GM12891 (cell line): Measurements from ENCODE around the gene ALDH1A1.

ENCODE experiments used
- POLR2A ChIP-seq: IDR thresholded peaks from 2 replicates; pipeline ENCODE4 v1.6.1; 2011; ENCODE audit warnings: low read depth, low read length, control low read depth
- POLR2AphosphoS5 ChIP-seq: IDR thresholded peaks from 2 replicates; pipeline ENCODE4 v1.6.1; 2011; ENCODE audit warnings: low read depth, low read length, control low read depth
- POU2F2 ChIP-seq: IDR thresholded peaks from 2 replicates; pipeline ENCODE4 v1.6.1; 2011; ENCODE audit warnings: low read depth, mild to moderate bottlenecking, control low read depth, low read length, moderate library complexity
- SPI1 ChIP-seq: IDR thresholded peaks from 2 replicates; pipeline ENCODE4 v1.6.1; 2011; ENCODE audit warnings: low read depth, low read length, control low read depth
- TAF1 ChIP-seq: IDR thresholded peaks from 2 replicates; pipeline ENCODE4 v1.6.1; 2011; ENCODE audit warnings: low read depth, low read length, control low read depth

DNA sequence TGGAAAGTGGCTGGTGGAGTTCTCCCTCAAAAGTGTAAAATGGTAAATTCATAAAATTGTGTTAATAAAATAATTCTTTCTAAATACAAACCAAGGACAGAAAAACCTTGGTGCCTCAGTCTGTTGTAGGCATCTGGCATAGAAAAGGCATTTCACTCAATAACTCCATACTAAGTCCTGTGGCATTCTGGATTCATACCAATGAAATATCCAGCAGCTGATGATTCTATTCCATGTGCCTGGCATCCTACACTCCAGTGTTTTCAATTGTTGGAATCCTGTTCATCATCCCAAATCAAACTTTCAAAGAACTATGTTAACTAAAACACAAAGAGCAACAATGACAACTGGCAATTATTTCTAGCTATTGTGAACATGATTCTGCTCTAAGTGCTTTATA is 21.6 kb upstream of the ALDH1A1 start:
- TF ChIP-seq POU2F2 (no peak), SPI1 (no peak), TAF1 (no peak), POLR2AphosphoS5 (no peak), POLR2A (no peak)
